Keratinocyte (primary cell): Measurements from ENCODE around the gene RASA1. TPM values are rescaled to one million over a fixed set of nuclear protein-coding genes. Genes with fewer than 3 reads are reported as not detected.
A peak's percentile ranks its signal among the peaks of the same experiment; 100 is the strongest.

Source experiments
- DNase-seq: peaks from one replicate; pipeline ENCODE4 v3.0.0-alpha.2; 2011; ENCODE audit warnings: low read depth, missing footprints, low spot score
- FAIRE-seq: peaks from 2 replicates; lab custom pipeline; 2011; peaks lifted over from hg19 to GRCh38; lab: Jason Lieb, UNC
- H2AFZ ChIP-seq: 2 replicates; pipeline ENCODE4 v1.6.0; 2012; ENCODE audit warnings: low read length, control low read depth, inconsistent platforms; ENCODE audit not compliant: control insufficient read depth
- H3K27ac ChIP-seq: 2 replicates; pipeline ENCODE4 v1.5.1; 2011; ENCODE audit warnings: low read length; ENCODE audit not compliant: control insufficient read depth, insufficient read depth
- H3K27me3 ChIP-seq: 3 replicates; pipeline ENCODE4 v1.6.0; 2011; ENCODE audit warnings: low read length; ENCODE audit not compliant: control insufficient read depth, insufficient read depth; ENCODE audit errors: extremely low read depth
- H3K36me3 ChIP-seq, 2 experiments: 2 replicates in 1 of 2; 3 replicates in 1 of 2; pipeline ENCODE4 v1.5.1; 2011; ENCODE audit warnings: low read length in 2 of 2, mild to moderate bottlenecking in 1 of 2; ENCODE audit not compliant: control insufficient read depth in 2 of 2, insufficient read depth in 2 of 2; ENCODE audit errors: extremely low read depth in 1 of 2
- H3K4me1 ChIP-seq: 3 replicates; pipeline ENCODE4 v1.5.1; 2011; ENCODE audit warnings: low read length; ENCODE audit not compliant: control insufficient read depth, insufficient read depth; ENCODE audit errors: extremely low read depth
- H3K4me2 ChIP-seq: 3 replicates; pipeline ENCODE4 v1.6.0; 2011; ENCODE audit warnings: low read depth, low read length; ENCODE audit not compliant: control insufficient read depth, insufficient read depth; ENCODE audit errors: extremely low read depth
- H3K4me3 ChIP-seq, 3 experiments: fragments of 200-600 bp in 1 of 3; sonication (generic) in 1 of 3; 2 replicates in 2 of 3; 3 replicates in 1 of 3; pipeline ENCODE4 v1.5.1; 2011 to 2016; ENCODE audit warnings: low read length in 3 of 3, mild to moderate bottlenecking in 3 of 3, control low read depth in 2 of 3, inconsistent platforms in 1 of 3, low read depth in 1 of 3, mixed read lengths in 1 of 3, mixed run types in 1 of 3, moderate library complexity in 1 of 3; ENCODE audit not compliant: control insufficient read depth in 2 of 3, insufficient read depth in 2 of 3; ENCODE audit errors: extremely low read depth in 1 of 3
- H3K79me2 ChIP-seq: 2 replicates; pipeline ENCODE4 v1.6.0; 2012; ENCODE audit warnings: low read length; ENCODE audit not compliant: control insufficient read depth, insufficient read depth
- H3K9ac ChIP-seq: 3 replicates; pipeline ENCODE4 v1.6.0; 2011; ENCODE audit warnings: low read length; ENCODE audit not compliant: control insufficient read depth, insufficient read depth; ENCODE audit errors: extremely low read depth
- H3K9me1 ChIP-seq: 3 replicates; pipeline ENCODE4 v1.6.0; 2011; ENCODE audit warnings: low read length; ENCODE audit not compliant: control insufficient read depth, insufficient read depth; ENCODE audit errors: extremely low read depth
- H3K9me3 ChIP-seq: 2 replicates; pipeline ENCODE4 v1.5.1; 2012; ENCODE audit warnings: low read depth, low read length; ENCODE audit not compliant: control insufficient read depth
- H4K20me1 ChIP-seq: 3 replicates; pipeline ENCODE4 v1.6.0; 2011; ENCODE audit warnings: low read length; ENCODE audit not compliant: control insufficient read depth, insufficient read depth; ENCODE audit errors: extremely low read depth
- CTCF ChIP-seq, 3 experiments: IDR thresholded peaks in 1 of 3; conservative IDR thresholded peaks in 1 of 3; optimal IDR thresholded peaks in 1 of 3; 2 replicates in 2 of 3; 3 replicates in 1 of 3; pipeline versions ENCODE3 to v1.5.1; 2011; ENCODE audit warnings: low read length in 3 of 3, mild to moderate bottlenecking in 3 of 3, moderate library complexity in 2 of 3, control low read depth in 1 of 3, inconsistent platforms in 1 of 3; ENCODE audit not compliant: insufficient read depth in 2 of 3; ENCODE audit errors: extremely low read depth in 1 of 3
- EZH2 ChIP-seq: IDR thresholded peaks from one replicate; pipeline ENCODE4 v1.6.1; 2012; ENCODE audit warnings: inconsistent platforms, mild to moderate bottlenecking, low read length, moderate library complexity
- dilution Hi-C: fragments of 300-500 bp; cut with MboI; formaldehyde crosslinking; loops from one replicate; pipeline ENCODE4 v1.7.0; 2020; ENCODE audit warnings: low sequenced_read_pairs; ENCODE audit not compliant: extremely low pct_ligation_motif_present
- polyA plus RNA-seq, 5 experiments: library from polyadenylated mRNA; depleted of rRNA in 3 of 5; stranded (reverse) in 3 of 5; stranded (forward) in 1 of 5; unstranded in 1 of 5; fragments of >200 nt; gene quantifications; 1 replicate in 1 of 5; 2 replicates in 3 of 5; 3 replicates in 1 of 5; pipeline versions ENCODE4 v1.2.1 to v1.2.3, GENCODE V29; 2011 to 2012; ENCODE audit warnings: missing spikeins in 2 of 5, low read depth in 1 of 5, low replicate concordance in 1 of 5

RASA1 gene
- polyA plus RNA-seq, 1 donor (not counting 4 experiments of a cell fraction or from before 2014, with no cell fraction given) = 57.9 TPM

GRCh38 chr5:87412630-87413342 lies 145.1 kb downstream of the RASA1 start, which contains the start of gene CCNH:
Gene CCNH (minus strand): TSS chr5:87412930. CDS start chr5:87412794, 136 bp downstream.
- H3K27me3 ChIP-seq = no peaks in the 10 kb centered on the region
- no peaks in the 10 kb centered on the region for H3K9me3 ChIP-seq
- H3K79me2 ChIP-seq = peaks cover 33% of the 10 kb centered on the region
- peak within 1 kb of the TSS; percentile 95 for H3K9ac ChIP-seq
- dilution Hi-C loops = no loop called here
- peak within 1 kb of the TSS; percentile 98 for H2AFZ ChIP-seq
- H3K4me1 ChIP-seq = peaks cover 9% of the 10 kb centered on the region
- H4K20me1 ChIP-seq = no peaks in the 10 kb centered on the region
- no peaks in the 10 kb centered on the region for H3K9me1 ChIP-seq
- DNase-seq = peak; percentile 58
- peak within 1 kb of the TSS; percentile 86 for H3K4me2 ChIP-seq
- peak within 1 kb of the TSS; percentile 89 for H3K27ac ChIP-seq
- TF ChIP-seq EZH2 (no peak), CTCF (optimal IDR thresholded peaks at IDR 0.05 in 1 of 3, IDR thresholded peaks at IDR 0.05 in 1 of 3, conservative IDR thresholded peaks at IDR 0.05 in 1 of 3; ENCODE audit: extremely low read depth in 1 of 3, insufficient read depth in 2 of 3, low read length in 3 of 3) (no peak)
- FAIRE-seq = peak; percentile 97
- H3K4me3 ChIP-seq = peak within 1 kb of the TSS; percentile 65 to 99 (median 95)
- H3K36me3 ChIP-seq = peaks cover 5 to 6% of the 10 kb centered on the region in 2 experiments

- Histone ChIP-seq H4K20me1 (no peaks in the 10 kb centered on the region), H3K4me1 (peaks cover 9% of the 10 kb centered on the region), H3K79me2 (peaks cover 33% of the 10 kb centered on the region), H3K36me3 (peaks cover 3 to 5% of the 10 kb centered on the region in 2 experiments), H3K27me3 (no peaks in the 10 kb centered on the region), H3K9me1 (no peaks in the 10 kb centered on the region), H3K4me3 (peak overlapping the region; percentile 47 to 99 (median 65)), H2AFZ (peak overlapping the region; percentile 87), H3K27ac (peak overlapping the region; percentile 60), H3K4me2 (peak overlapping the region; percentile 86), H3K9me3 (no peaks in the 10 kb centered on the region), H3K9ac (peak overlapping the region; percentile 95)
- no peak for DNase-seq
- dilution Hi-C loops = no loop called here
- TF ChIP-seq EZH2 (no peak), CTCF (optimal IDR thresholded peaks at IDR 0.05 in 1 of 3, IDR thresholded peaks at IDR 0.05 in 1 of 3, conservative IDR thresholded peaks at IDR 0.05 in 1 of 3; ENCODE audit: extremely low read depth in 1 of 3, insufficient read depth in 2 of 3, low read length in 3 of 3) (no peak)
- no peak for FAIRE-seq
Observed at GRCh38 chr5:87413343-87413645, 145.6 kb downstream of the RASA1 start.
